HG03097 (cell line): Measurements from ENCODE around the gene PLEK.

ENCODE experiments used
- ATAC-seq: cut with Tn5 transposase; IDR thresholded peaks from one replicate; pipeline ENCODE4 v1.9.1; 2021; ENCODE audit not compliant: unreplicated experiment, low FRiP score

The PLEK gene

DNA sequence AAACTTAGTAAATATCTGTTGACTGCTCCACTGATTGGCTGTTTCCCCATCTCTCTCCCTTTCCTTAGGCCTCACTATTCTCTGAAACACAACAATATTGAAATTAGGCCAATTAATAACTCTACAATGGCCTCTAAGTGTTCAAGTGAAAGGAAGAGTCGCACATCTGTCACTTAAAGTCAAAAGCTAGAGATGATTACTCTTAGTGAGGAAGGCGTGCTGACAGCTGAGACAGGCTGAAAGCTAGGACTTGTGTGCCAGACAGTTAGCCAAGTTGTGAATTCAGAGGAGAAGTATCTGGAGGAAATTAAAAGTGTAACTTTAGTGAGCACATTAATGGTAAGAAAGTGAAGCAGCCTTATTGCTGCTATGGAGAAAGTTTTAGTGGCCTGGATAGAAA lies 48.4 kb downstream of the PLEK start:
- no peak for ATAC-seq

DNA sequence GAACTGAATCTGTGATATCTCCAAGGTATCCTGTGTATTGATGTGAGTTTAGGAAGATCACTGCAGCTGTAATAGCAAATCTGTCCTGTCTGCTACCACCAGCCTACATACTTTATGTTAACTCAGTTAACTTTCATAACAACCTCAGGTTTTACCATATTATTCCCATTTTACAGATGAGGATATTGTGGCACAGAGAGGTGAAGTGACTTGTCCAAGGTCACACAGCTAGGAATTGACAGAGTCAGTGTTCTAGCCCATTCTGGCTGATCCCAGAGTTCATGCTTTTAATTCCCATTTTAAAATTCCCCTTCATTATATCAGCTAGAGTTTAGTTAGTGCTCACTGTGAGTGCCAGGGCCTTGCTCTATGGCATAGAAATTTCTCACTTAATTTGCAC lies 49.4 kb downstream of the PLEK start:
- ATAC-seq = no peak

DNA sequence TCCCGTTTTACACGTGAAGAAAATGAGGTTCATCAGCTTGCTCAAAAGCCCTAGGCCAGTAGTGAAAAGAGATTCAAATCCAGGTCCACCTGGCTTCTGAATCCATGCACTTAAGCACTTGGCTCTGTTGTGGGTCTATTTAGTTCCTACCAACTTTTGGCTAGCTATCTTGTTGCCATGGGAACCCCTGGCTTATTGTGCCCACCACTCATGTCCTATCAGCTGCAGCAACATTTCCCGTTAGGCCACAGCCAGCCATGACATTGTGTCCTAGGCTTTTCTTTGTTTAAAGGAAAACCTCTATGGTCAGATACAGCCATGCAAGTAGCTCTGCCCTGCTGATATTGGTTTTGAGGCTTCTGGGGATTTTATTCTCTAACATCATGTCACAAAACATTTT lies 49.8 kb downstream of the PLEK start:
- no peak for ATAC-seq

DNA sequence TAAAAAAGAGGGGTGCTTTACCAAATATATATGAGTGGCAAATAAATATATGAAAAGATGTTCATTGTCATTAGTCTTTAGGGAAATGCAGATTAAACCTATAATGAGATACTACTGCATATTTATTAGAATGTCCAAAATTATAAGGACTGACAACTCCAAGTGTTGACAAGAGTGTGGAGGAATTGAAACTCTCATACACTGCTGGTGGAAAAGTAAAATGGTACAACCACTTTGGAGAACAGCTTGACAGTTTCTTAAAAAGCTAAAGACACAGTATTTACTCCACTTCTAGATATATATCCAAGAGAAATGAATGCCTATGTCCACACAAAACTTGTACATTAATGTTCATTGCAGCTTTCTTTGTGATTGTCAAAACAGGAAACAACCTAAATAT lies 50.4 kb downstream of the PLEK start:
- no peak for ATAC-seq

DNA sequence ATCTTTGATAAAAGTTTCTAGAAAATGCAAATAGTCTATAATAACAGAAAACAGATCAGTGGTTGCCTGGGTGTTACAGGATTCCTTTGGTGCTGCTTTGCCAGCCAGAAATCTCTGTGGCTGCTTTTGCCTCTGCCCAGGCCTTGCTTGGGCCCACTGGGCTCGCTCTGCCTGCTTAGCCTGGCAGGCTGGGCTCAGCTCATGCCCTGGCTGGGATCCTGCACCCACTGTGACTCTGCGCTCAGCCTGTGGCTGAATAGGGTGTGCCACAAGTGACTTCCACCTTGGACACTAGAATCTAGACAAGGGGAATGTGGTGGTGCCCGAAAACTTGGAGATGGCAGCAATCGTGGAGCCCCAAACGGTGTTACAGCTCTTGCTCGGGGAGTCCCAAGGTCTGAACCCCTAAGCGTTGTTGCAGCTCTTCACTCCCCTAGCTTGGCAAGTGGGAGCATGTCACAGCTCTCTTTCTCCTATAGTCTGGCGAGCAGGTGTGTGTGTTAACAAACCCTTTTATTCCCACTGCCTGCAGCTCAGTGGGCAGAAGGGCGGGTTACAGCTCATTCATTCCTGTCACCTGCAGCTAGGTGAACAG lies 51.1 kb downstream of the PLEK start:
- ATAC-seq = no peak

DNA sequence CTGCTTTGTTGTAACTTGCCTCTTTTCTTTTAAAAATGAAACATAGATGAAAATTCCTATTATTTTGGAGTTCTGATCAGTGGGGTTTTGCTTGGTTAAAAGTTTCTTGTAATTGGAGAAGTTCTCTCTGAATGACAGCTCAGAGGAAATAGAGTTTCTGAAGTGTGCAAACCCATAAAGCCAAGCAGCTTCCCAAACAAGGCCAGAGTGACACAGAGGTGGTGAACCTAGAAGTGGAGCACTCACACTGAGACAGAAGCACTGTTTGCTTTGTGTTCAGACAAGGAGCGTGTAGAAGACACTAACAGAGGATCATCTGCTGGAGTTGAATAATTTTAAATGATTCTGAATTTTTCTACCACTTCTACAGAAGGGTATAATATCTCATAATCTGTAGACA lies 52.8 kb downstream of the PLEK start:
- no peak for ATAC-seq

DNA sequence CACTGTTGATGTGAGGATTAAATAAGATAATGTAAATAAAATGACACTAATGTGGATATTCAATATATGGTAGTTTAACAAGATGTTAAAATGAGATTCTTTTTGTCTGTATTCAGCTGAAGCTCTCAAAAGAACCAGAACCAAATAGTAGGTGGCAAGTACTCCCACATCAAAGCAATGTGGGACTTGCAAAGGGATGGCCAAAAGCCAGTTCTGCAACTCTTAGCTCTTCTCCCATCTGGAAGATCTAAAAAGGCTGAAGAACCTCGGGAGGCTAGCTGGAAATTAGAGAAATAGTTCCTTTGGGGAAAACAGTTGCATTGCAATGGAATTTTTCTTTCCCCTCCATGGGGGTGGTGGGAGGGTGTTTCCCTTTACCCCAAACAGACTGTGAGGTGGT lies 53.3 kb downstream of the PLEK start:
- no peak for ATAC-seq

DNA sequence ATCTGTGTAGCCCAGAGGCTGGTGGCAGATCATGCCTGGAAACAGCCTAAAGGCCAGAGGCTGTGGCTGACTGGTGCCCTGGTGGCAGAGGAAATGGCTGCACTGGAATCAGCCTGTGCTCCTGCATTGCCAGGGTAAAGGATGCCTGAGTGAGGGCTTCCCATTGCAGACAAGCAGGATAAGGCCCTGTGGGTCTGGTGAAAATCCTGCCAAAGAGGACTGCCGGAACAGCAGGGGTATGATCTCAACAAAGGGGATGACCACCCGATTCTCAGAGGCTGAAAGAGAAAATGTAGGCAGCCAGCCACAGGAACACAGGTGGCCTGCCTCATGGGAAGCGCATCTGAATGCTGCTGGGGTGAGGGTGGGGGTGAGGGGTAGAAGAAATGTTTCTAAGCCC lies 53.8 kb downstream of the PLEK start:
- no peak for ATAC-seq

DNA sequence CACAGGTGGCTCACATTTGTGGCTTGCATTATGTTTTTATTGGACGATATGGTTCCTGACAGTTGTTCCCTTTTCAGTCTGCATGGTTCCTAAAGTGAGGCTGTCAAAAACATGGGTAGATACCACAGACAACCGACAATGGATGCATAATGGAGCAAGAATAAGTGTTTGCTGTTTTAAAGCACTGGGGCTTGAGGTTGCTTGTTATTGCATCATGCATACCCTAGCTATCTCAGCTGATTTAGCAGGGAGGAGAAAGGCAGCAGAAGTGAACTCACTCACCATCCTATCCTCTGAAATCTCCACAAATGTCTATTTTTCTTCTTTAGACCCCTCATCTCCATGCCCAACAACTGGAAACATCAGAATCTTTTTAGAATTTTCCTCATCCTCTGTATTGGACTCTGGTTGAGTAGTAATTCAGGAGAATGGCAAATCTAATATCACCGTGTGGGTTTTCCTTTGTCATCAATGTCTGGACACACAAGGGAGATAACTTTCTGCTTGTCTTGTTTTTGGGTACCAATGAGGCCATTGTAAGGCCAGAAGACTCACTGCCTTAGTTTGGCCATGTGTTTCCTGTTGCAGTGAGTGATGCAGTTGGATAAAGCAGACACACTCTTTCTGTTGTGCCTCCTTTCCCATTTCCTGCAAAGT lies 55.3 kb downstream of the PLEK start:
- ATAC-seq = no peak

DNA sequence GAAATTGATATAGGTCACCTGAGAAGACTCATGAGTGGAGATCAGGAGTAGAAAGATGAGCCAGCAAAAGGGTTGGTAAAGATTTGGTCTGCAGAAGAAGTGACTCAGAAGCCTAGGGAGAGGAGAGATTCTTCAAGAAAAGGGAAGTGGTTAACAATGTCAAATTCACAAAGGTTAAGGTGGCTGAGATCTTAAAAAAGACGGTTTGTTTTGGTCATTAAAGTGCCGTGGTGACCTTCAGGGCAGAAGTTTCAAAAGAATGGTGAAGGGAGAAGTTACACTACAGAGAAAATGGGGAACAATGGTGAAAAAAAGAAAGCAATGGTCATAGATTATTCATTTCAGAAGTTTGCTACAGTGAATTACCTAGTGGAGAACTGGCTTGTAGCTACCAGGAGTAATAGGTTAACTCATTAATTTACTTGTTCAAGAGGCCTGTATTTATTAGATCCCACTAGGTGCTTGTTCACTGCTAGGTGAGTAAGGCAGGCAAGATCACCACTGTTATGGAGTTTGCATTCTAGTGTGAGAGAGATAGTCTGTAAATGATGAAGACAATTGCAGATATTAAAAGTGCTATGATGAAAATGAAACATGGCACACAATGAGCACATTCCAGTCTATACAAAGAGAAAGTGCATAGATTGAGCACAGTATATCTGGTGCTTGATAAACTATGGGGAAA lies 59.0 kb downstream of the PLEK start:
- ATAC-seq = peak; percentile 65

DNA sequence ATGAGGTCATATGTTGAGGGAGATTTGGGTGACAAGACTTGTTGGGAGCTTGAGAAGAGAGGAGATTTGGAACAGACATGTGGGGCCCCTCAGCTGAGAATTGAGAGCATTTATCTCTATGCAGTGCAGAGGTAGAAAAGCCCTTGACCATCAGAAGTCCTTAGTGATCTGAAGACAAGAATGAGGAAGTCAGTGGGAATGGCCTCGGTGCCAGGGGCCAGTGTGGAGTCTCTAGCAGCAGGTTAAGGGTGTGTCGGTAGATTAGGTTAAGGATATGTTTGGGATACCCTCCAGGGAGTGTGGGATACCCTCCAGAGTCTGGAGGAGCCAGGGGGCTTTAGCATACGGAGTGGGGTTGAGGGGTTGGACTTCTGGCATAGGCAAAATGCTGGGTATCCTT lies 60.4 kb downstream of the PLEK start:
- no peak for ATAC-seq

DNA sequence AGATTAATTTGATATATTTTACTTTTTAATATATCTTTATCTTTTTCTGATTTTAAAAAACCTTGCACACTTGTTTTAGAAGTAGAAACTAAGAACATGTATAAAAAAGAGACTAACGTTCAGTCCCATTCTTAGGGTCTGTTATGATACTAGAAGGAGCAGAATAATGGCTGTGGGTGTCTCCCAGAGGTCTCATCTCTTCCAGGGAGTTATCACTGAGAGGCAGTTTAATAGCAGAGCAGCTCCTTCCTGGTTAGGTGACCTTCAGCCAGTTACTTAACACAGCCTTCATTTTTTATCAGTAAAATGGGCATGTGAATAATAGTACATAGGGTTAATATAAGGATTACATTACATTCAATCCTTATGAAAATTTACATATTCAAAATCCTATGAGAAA lies 61.4 kb downstream of the PLEK start:
- no peak for ATAC-seq

DNA sequence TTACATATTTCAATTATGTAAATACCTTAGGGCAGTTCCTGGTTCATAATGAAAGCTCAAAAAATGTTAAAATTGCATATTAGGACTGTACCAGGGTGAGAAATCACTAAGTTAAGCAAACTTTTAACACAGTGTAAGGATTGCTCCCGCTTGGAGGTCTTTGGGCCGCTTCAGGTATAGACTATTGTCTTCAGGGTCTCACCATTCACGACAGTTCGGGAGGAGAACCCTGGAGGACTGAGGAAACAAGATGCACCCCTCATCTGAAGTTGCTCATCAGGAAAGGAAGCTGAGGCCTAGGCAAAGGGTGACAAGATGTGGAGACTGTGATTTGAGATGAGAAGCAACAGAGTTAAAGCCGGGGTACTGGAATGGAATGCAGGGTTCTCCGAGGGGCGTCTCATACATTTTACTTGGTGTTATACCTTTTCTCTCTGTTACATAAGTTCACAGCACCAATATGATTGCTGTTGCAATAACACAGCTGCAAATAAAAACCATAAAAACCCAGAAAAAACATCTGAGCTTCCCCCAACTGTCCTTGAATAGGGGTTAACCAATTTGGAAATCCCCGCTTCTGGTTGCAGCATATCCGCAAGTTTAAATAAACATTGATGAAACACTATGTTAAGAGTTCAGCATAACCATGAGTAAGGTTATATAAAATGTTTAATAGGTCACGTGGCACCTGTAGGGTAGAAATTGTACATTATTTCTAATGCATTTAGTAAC lies 61.9 kb downstream of the PLEK start:
- no peak for ATAC-seq

DNA sequence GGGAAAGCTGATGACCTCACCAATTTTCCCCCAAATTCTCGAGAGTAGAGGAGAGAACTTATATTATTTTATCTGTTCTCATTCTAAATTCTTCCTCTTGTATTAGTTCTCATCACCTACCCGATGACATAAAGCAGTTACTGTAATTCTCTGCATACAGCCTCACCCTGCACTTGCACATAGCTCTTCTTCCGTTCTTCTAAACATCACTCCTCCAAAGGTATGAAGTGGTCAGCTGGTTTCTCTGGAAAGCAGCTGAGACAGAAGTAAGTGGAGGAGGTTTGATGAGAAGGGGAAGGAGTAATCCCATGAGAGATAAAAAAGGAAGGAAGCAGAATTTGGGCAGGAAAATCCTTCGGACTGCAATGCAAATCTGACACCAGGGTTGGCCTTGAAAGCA lies 63.0 kb downstream of the PLEK start:
- no peak for ATAC-seq

DNA sequence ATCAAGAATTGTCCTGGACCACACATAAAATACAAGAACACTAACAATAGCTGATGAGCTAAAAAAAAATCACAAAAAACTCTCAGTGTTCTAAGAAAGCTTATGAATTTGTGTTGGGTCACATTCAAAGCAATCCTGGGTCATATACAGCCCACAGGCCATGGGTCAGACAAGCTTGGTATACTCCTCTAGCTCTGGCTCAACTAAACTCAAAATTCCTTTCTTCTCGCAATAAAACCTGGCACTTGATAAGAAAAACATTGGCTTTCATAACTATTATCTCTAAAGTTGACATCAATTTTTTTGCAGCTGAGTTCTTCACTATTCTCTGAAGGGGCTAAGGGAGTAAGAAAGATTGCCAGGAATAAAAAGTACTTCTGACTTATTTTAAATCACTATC lies 63.7 kb downstream of the PLEK start:
- ATAC-seq = no peak

DNA sequence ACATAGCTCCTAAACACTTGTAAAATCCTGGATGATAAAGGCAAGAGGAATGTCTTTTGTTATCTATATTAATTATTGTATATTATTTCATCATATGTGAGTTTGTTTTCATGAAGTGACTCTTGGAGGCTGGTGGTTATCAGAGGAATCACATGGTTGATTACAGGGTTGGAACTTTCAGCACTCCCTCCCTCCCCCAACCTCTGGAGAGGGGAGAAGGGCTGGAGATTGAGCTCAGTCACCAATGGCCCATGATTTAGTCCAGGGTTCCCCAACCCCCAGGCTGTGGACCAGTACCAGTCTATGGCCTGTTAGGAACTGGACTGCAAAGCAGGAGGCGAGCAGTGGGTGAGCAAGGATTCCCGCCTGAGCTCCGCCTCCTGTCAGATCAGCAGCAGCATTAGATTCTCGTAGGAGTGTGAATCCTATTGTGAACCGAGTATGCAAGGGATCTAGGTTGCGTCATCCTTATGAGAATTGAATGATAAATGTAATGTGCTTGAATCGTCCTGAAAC lies 64.3 kb downstream of the PLEK start:
- ATAC-seq = no peak

DNA sequence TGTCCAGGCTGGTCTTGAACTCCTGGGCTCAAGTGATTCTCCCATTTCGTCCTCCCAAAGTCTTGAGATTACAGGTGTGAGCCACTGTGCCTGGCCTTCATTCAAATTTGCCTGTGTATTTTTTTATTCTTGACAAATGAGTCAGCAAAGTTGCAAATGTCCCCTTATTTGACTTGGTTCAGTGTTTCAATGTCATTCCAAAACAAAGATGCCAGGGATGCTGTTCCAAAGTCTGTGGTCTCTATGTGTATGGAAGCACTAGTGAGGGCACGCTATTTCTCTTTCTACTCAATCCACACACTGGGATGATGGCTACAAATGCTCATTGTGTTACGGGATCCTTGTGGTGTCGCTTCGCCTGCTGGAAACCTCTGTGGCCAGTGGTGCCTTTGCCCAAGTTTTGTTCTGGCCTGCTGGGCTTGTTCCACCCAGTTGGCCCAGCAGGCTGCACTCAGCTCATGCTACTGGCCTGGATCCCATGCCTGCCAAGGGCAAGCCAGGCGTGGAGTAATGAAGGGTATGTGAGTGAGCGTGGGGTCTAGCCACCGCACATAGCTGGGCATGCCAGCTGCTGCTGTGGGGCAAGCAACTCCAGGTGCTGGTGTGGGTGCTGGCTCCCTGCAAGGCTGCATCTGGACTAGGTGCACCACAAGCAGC lies 66.4 kb downstream of the PLEK start:
- no peak for ATAC-seq

DNA sequence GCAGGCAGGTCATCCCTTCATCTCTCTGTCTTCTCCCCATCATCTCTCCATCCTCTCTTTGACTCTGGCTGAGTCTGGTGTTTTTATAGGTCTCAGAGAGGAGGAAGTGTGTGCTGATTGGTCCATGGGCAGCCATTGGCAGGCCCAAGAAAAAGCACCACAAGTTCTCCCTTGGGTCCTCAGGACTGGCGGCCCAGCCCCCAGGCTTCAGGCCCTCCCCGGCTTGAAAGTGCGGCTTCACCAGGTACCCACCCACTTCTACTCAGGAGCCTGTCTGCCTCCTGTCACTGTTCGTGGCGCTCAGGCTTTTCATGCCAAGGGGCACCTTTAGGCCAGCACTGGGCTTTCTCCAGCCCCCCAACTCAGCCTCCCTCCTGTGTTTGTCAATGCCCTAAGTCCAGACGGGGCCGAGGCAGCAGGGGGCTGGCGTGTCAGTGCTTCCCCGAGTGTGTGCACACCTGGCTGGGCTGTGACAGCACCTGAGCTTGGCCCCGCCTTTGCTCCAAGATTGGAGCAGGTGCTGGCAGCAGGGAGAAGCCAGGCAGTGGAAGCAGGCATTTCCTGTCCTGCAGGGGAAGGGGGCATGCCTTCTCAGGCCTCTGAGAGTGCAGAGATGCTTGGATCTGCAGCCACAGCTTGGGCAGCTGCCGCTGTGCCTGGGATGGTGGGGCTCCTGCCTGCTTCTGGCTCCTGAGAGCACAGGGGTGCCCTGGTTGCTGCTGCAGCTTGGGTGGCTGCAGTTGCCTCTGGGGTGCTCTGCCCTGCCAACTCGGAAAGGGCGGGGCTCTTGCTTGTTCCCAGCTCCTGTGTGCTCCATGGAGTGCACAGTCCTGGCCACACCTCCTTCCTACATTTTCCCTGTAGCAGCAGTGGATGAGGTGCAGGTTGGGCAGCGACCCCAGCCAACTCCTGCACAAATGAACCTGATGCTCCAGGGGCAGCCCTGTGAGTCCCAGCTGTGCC lies 67.9 kb downstream of the PLEK start:
- ATAC-seq = no peak

DNA sequence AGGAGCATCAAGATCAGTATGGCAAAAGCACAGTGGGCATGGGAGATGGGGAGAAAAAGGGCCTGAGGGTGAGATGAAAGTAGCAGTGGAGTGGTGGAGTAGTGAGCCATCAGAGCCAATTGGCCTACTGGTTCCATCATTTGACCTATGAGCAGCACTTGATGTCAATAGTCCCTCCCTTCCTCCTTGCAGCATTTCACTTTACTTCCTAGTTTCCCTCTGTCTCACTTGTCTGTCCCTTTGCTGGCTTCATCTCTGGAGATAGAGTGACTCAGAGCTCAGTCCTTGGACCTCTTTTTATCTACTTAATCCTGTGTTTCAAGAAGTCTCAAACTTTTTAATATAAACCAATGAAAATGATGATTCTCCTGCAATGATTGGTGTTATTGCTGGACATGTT lies 69.9 kb downstream of the PLEK start:
- no peak for ATAC-seq

DNA sequence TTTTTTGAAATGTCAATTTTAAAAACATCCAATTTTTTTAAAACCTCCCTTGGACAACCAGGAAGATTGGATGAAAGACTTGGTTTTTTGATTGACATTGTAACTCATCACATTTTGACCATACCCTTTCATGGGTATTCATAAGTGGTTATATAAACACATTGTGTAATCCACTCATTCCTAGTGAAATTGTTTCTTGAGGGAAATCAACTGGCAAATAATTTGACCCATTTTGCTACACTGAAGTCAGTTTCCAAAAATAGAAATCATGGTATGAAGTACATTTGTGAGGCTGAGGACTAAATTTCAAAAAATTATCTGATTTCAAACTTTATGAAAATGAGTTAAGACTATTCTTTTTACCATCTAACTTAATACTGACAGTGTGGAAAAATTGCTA lies 70.5 kb downstream of the PLEK start:
- ATAC-seq = no peak
